Measurements from ENCODE around the gene DCDC1.
"Not testable (repeated sequence)": the region's sequence is repeated elsewhere in the genome, so short reads cannot be mapped to it uniquely, and the experiment has no call there.

DCDC1 gene

GRCh38 chr11:30990625-30991296 lies 378.8 kb downstream of the DCDC1 start:
- DNase-seq (ENCODE audit: low read depth): no peak

GRCh38 chr11:30987819-30988218 lies 381.7 kb downstream of the DCDC1 start:
- no peak for DNase-seq (ENCODE audit: low read depth)

DNA sequence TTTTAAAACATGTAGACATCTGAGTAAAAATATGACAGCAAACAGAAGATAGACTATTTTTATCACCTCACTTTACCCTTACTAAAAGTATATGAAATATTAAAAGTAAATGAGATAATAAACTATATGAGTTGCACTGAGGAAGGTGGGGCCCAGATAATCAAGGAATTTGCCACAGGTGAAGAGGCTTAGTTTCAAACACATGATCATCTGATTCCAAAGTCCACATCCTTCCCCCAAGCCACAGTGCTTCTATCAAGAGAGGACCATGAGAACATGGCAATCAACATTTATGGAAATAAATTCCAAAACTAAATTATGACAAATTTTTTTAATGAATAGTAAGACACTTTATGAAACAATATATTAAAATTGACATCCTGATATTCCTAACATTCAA lies 384.0 kb downstream of the DCDC1 start:
- no peak for DNase-seq (ENCODE audit: low read depth)

- peak; percentile 7 for DNase-seq (ENCODE audit: low read depth)
Observed at GRCh38 chr11:30984827-30985226, 384.7 kb downstream of the DCDC1 start.

- peak; percentile 19 for DNase-seq (ENCODE audit: low read depth)
Observed at GRCh38 chr11:30984442-30984816, 385.1 kb downstream of the DCDC1 start.

- no peak for DNase-seq (ENCODE audit: low read depth)
Observed at GRCh38 chr11:30983776-30984441, 385.6 kb downstream of the DCDC1 start.

GRCh38 chr11:30983143-30983542 lies 386.4 kb downstream of the DCDC1 start:
- no peak for DNase-seq (ENCODE audit: low read depth)

- no peak for DNase-seq (ENCODE audit: low read depth)
Observed at GRCh38 chr11:30967579-30967978, 402.0 kb downstream of the DCDC1 start.

- peak; percentile 26 for DNase-seq (ENCODE audit: low read depth)
Observed at GRCh38 chr11:30960387-30960992, 409.0 kb downstream of the DCDC1 start.

GRCh38 chr11:30956751-30957150 lies 412.8 kb downstream of the DCDC1 start:
- no peak for DNase-seq (ENCODE audit: low read depth)

- DNase-seq (ENCODE audit: low read depth): no peak
Observed at GRCh38 chr11:30949838-30950237, 419.7 kb downstream of the DCDC1 start.

DNA sequence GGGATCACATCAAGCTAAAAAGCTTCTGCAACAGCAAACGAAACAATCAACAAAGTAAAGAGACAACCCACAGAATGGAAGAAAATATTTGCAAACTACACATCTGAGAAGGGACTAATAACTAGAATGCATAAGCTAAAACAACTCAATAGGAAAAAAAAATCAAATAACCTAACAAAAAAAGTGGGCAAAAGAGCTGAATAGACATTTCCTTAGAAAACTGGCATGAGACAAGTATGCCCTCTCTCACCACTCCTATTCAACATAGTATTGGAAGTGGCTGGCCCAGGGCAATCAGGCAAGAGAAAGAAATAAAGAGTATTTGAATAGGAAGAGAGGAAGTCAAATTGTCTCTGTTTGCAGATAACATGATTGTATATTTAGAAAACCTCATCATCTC lies 421.8 kb downstream of the DCDC1 start:
- not testable (repeated sequence) for DNase-seq (ENCODE audit: low read depth)

DNA sequence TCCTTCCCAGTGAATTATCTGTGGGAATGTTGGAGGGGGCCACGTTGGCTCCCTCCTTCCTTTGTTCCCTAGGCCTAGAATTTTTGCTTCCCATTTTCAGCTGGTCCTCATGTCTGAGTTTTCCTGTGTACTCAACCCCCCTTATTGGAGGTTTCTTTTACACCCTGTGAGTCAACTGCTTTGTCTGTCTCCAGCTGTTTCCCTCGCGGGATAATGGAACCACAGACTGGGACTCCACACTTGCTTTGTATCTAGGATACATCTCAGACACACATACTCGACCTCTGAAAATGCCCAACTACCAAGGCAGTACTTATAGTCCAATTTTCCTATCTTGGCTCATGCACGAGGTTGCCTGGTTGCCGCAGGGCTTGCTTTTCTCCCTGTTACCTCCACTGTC lies 430.7 kb downstream of the DCDC1 start:
- no peak for DNase-seq (ENCODE audit: low read depth)

GRCh38 chr11:30938171-30938570 lies 431.4 kb downstream of the DCDC1 start:
- no peak for DNase-seq (ENCODE audit: low read depth)

GRCh38 chr11:30936491-30936890 lies 433.0 kb downstream of the DCDC1 start:
- no peak for DNase-seq (ENCODE audit: low read depth)

GRCh38 chr11:30935861-30936260 lies 433.7 kb downstream of the DCDC1 start:
- peak; percentile 12 for DNase-seq (ENCODE audit: low read depth)

DNA sequence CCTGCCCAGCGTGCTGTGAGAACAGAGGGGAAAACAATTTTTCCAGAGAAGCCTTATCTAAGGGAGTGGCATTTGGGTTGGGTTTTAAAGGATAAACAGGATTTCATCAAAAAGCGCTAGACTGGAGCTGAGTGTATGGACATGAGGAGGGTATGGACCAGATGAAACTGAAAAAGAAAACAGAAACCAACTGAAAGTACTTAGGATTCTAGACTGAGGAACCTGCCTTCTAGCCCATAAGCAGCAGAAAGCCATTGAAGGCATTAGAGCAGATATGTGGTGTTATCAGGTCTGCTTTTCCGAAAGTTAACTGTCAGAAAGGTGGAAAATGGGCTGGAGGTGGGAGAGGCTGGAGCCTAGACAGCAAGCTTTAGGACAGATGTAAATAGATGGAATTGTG lies 443.4 kb downstream of the DCDC1 start:
- DNase-seq (ENCODE audit: low read depth): no peak

GRCh38 chr11:30921811-30922210 lies 447.7 kb downstream of the DCDC1 start:
- no peak for DNase-seq (ENCODE audit: low read depth)

DNA sequence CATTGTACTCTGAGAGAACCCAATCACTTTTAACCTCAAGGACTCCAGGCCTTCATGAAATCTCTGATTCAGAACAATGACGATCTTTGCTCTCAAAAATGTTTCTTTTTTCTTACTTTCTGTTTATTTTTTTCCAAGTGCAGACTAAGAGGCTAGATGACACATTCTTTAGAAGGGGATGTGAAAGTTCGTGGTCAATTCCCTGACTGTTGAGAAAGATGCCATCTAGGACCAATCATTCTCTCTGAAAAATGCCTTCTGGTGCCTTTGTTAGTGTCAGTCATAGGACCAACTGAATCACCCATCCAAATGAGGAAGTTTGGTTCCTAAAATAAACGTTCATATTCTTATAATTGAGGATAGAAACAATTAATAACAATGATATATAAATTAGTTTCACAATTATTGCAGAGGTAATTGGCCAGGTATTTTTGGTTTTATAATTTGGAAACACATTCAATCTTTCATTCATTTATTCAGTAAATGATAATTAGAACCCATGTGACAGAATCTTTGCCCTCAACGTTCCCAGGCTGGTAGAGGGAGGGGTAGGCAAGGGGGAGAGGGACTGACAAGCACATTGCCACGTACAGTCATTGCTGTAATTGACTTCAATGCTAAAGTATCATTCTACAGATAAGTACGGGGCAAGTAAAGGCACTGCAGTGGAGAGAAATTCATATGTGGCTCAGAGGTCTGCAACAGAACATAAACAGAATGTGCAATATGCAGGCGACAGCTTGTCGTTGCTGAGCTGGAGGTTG lies 450.0 kb downstream of the DCDC1 start:
- DNase-seq (ENCODE audit: low read depth): peak; percentile 55

GRCh38 chr11:30917859-30918478 lies 451.6 kb downstream of the DCDC1 start:
- DNase-seq (ENCODE audit: low read depth): peak; percentile 41

DNA sequence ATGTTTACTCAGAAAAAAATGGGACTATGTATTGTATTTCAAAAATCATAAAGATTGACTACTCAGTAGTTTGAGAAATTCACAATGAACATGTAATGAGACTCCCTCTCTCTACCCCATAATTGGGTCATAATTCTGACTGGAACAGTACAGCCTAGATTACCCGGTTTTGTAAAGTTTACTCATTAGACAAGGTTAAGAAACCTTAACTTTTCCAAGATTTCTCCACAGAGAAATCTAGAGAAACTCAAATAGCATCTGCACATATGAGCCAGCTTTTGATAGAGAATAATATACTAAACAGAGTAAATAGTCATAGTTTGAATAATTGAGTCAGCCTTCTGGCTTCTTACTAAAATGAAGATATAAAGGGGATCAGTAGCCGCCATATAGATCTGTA lies 452.3 kb downstream of the DCDC1 start:
- DNase-seq (ENCODE audit: low read depth): no peak

GRCh38 chr11:30916764-30917163 lies 452.8 kb downstream of the DCDC1 start:
- no peak for DNase-seq (ENCODE audit: low read depth)

Measured in stromal cell of bone marrow (primary cell).